HepG2 (cell line): Measurements from ENCODE around the gene ZC3H15. TPM values are rescaled to one million over a fixed set of nuclear protein-coding genes. Genes with fewer than 3 reads are reported as not detected.
A peak's percentile ranks its signal among the peaks of the same experiment; 100 is the strongest.

Experiments
- FOXC1 ChIP-seq: sonication (generic); formaldehyde crosslinking; IDR thresholded peaks from 2 replicates; pipeline ENCODE4 v1.8.0; 2022; ENCODE audit warnings: mild to moderate bottlenecking, missing genetic modification reagents, borderline replicate concordance
- LRRFIP1 ChIP-seq: sonication (generic); formaldehyde crosslinking; conservative IDR thresholded peaks from 2 replicates; pipeline ENCODE4 v1.4.0; 2020; ENCODE audit warnings: missing genetic modification reagents
- MED13 ChIP-seq: sonication (generic); formaldehyde crosslinking; IDR thresholded peaks from 2 replicates; pipeline ENCODE4 v1.5.0; 2020; ENCODE audit warnings: missing genetic modification reagents
- MYNN ChIP-seq: sonication (generic); formaldehyde crosslinking; IDR thresholded peaks from 2 replicates; pipeline ENCODE4 v1.4.0; 2020; ENCODE audit warnings: mild to moderate bottlenecking, low read depth, missing genetic modification reagents
- PBX3 ChIP-seq: sonication (generic); formaldehyde crosslinking; IDR thresholded peaks from 2 replicates; pipeline ENCODE4 v1.8.1; 2023; ENCODE audit warnings: missing genetic modification reagents, inconsistent platforms, borderline replicate concordance
- RNF2 ChIP-seq: fragments of 450-650 bp; conservative IDR thresholded peaks from 2 replicates; pipeline ENCODE4 v1.6.1; 2016; ENCODE audit warnings: low read depth
- TRAFD1 ChIP-seq: sonication (generic); formaldehyde crosslinking; IDR thresholded peaks from 2 replicates; pipeline ENCODE4 v1.5.1; 2020; ENCODE audit warnings: missing genetic modification reagents, mild to moderate bottlenecking, borderline replicate concordance
- YEATS2 ChIP-seq: sonication (generic); formaldehyde crosslinking; IDR thresholded peaks from 2 replicates; pipeline ENCODE4 v1.4.0; 2020; ENCODE audit warnings: missing genetic modification reagents, borderline replicate concordance
- ZGPAT ChIP-seq: IDR thresholded peaks from 2 replicates; pipeline ENCODE4 v1.6.1; 2016; ENCODE audit warnings: mild to moderate bottlenecking
- ZNF136 ChIP-seq: sonication (generic); formaldehyde crosslinking; IDR thresholded peaks from 2 replicates; pipeline ENCODE4 v1.8.1; 2022; ENCODE audit warnings: low read depth, mild to moderate bottlenecking, moderate library complexity, missing genetic modification reagents
- ZNF30 ChIP-seq: sonication (generic); formaldehyde crosslinking; IDR thresholded peaks from 2 replicates; pipeline ENCODE4 v1.5.0; 2020; ENCODE audit warnings: mild to moderate bottlenecking, missing genetic modification reagents
- ZNF468 ChIP-seq: sonication (generic); formaldehyde crosslinking; IDR thresholded peaks from 2 replicates; pipeline ENCODE4 v1.8.0; 2022; ENCODE audit warnings: mild to moderate bottlenecking, moderate library complexity, missing genetic modification reagents
- ZNF547 ChIP-seq: sonication (generic); formaldehyde crosslinking; IDR thresholded peaks from 2 replicates; pipeline ENCODE4 v1.5.1; 2020; ENCODE audit warnings: mild to moderate bottlenecking, missing genetic modification reagents
- ZNF562 ChIP-seq: sonication (generic); formaldehyde crosslinking; IDR thresholded peaks from 2 replicates; pipeline ENCODE4 v1.8.0; 2022; ENCODE audit warnings: missing genetic modification reagents, borderline replicate concordance
- ZNF576 ChIP-seq: sonication (generic); formaldehyde crosslinking; IDR thresholded peaks from 2 replicates; pipeline ENCODE4 v1.4.0; 2020; ENCODE audit warnings: mild to moderate bottlenecking, missing genetic modification reagents
- ZNF614 ChIP-seq: IDR thresholded peaks from 2 replicates; pipeline ENCODE4 v1.6.1; 2018; ENCODE audit warnings: missing biosample characterization, missing genetic modification reagents, inconsistent platforms, borderline replicate concordance
- ZNF720 ChIP-seq: sonication (generic); formaldehyde crosslinking; IDR thresholded peaks from 2 replicates; pipeline ENCODE4 v1.4.0; 2020; ENCODE audit warnings: missing genetic modification reagents
- ZNF724P ChIP-seq: sonication (generic); formaldehyde crosslinking; IDR thresholded peaks from 2 replicates; pipeline ENCODE4 v1.8.0; 2022; ENCODE audit warnings: missing genetic modification reagents, borderline replicate concordance
- ZNF777 ChIP-seq: sonication (generic); formaldehyde crosslinking; IDR thresholded peaks from 2 replicates; pipeline ENCODE4 v1.4.0; 2020; ENCODE audit warnings: missing genetic modification reagents
- ZNF83 ChIP-seq: sonication (generic); formaldehyde crosslinking; IDR thresholded peaks from 2 replicates; pipeline ENCODE4 v1.4.0; 2020; ENCODE audit warnings: missing genetic modification reagents, mild to moderate bottlenecking, borderline replicate concordance
- polyA plus RNA-seq, 8 experiments: library from polyadenylated mRNA; depleted of rRNA in 3 of 8; stranded (reverse) in 7 of 8; unstranded in 1 of 8; fragments of >200 nt; fragmentation: Illumina TruSeq in 4 of 8; extraction: Trizol in 4 of 8; gene quantifications; 2 replicates each; pipeline versions ENCODE4 v1.2.1 to v1.2.3, GENCODE V29; 2011 to 2016; ENCODE audit warnings: low read depth in 4 of 8, missing spikeins in 1 of 8, mixed read lengths in 1 of 8; ENCODE audit not compliant: insufficient read depth in 1 of 8
- total RNA-seq, 5 experiments: library from RNA; depleted of rRNA; stranded (reverse); fragments of >200 nt; fragmentation: Illumina TruSeq; extraction: Trizol; gene quantifications; 2 replicates each; pipeline ENCODE4 v1.2.3, GENCODE V29; 2016; ENCODE audit warnings: low read depth in 1 of 5

Gene ZC3H15
- total and polyA plus RNA-seq, 2 of the 13 experiments (the other 11 are each of a cell fraction or from before 2014, with no cell fraction given), result 84.6 to 168 TPM

GRCh38 chr2:186486651-186487647 is 889 bp downstream of the ZC3H15 start (continued):
- TF ChIP-seq LRRFIP1 (CRISPR knock-in tag) (no peak), MED13 (CRISPR knock-in tag) (no peak), ZNF614 (CRISPR knock-in tag) (no peak), ZNF547 (CRISPR knock-in tag) (0 out of 2 replicates have a peak, but pooled peaks have one; percentile 30), FOXC1 (CRISPR knock-in tag) (0 out of 2 replicates have a peak, but pooled peaks have one; percentile 5), RNF2 (no peak), ZNF30 (CRISPR knock-in tag) (peak; percentile 76; the same call in 1 of the 2 replicates), ZNF576 (CRISPR knock-in tag) (0 out of 2 replicates have a peak, but pooled peaks have one; percentile 29), ZNF468 (CRISPR knock-in tag) (no peak), PBX3 (CRISPR knock-in tag) (peak; percentile 52; the same call in 1 of the 2 replicates), YEATS2 (CRISPR knock-in tag) (no peak), ZNF720 (CRISPR knock-in tag) (no peak), ZNF562 (CRISPR knock-in tag) (no peak), ZNF83 (CRISPR knock-in tag) (no peak), ZGPAT (CRISPR knock-in tag) (no peak), TRAFD1 (CRISPR knock-in tag) (no peak), ZNF136 (peak; percentile 13; the same call in 1 of the 2 replicates), MYNN (CRISPR knock-in tag) (no peak), ZNF724P (CRISPR knock-in tag) (no peak), ZNF777 (CRISPR knock-in tag) (no peak)
